Activated T-cell treated with anti-CD3 and anti-CD28 coated beads, Interleukin-2, amount 50 U/mL, for 72 hours (primary cell): ENCODE measurements around the gene STRAP. TPM values are rescaled to one million over a fixed set of nuclear protein-coding genes. Genes with fewer than 3 reads are reported as not detected.
A peak's percentile ranks its signal among the peaks of the same experiment; 100 is the strongest.
"Not testable (repeated sequence)": the region's sequence is repeated elsewhere in the genome, so short reads cannot be mapped to it uniquely, and the experiment has no call there.

Source experiments
- ATAC-seq, 2 donors: fragments of 150-1000 bp; cut with Tn5 transposase; replicated peaks in 1 of 2; 2 replicates each; pipeline ENCODE4 v1.10.0; 2021; ENCODE audit warnings: moderate library complexity in 2 of 2, mild to moderate bottlenecking in 1 of 2
- DNase-seq, 2 donors: peaks; one replicate each; pipeline ENCODE4 v3.0.0; 2021 to 2022; ENCODE audit warnings: mixed read lengths in 1 of 2
- H3K27ac Mint-ChIP-seq: one replicate; pipeline ENCODE4 v1.8.0; 2022; ENCODE audit warnings: mild to moderate bottlenecking, moderate library complexity, mixed read lengths
- H3K27me3 Mint-ChIP-seq: one replicate; pipeline ENCODE4 v1.8.0; 2022; ENCODE audit warnings: low read depth, mixed read lengths
- H3K36me3 Mint-ChIP-seq, 2 donors: one replicate each; pipeline ENCODE4 v1.8.0; 2022; ENCODE audit warnings: mixed read lengths in 2 of 2, mild to moderate bottlenecking in 1 of 2; ENCODE audit not compliant: insufficient read depth in 2 of 2
- H3K4me1 Mint-ChIP-seq: one replicate; pipeline ENCODE4 v1.8.0; 2022; ENCODE audit warnings: low read depth, mixed read lengths
- H3K4me3 Mint-ChIP-seq, 2 donors: one replicate each; pipeline ENCODE4 v1.8.0; 2022; ENCODE audit warnings: mild to moderate bottlenecking in 2 of 2, mixed read lengths in 2 of 2, moderate library complexity in 2 of 2
- H3K9me3 Mint-ChIP-seq, 2 donors: one replicate each; pipeline ENCODE4 v1.8.0; 2022; ENCODE audit warnings: mixed read lengths in 2 of 2
- total RNA-seq, 2 donors: library from RNA; stranded (reverse); gene quantifications; one replicate each; pipeline ENCODE4 v1.2.3, GENCODE V29; 2022

The STRAP gene
- total RNA-seq, 2 donors from 2014 or later = 95.6 to 104 TPM

DNA sequence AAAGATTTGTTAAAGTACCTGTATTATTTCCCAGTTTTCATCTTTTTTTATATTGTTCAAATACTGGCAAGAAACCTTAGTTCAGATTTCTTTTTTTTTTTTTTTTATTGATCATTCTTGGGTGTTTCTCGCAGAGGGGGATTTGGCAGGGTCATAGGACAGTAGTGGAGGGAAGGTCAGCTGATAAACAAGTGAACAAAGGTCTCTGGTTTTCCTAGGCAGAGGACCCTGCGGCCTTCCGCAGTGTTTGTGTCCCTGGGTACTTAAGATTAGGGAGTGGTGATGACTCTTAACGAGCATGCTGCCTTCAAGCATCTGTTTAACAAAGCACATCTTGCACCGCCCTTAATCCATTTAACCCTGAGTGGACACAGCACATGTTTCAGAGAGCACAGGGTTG lies 29.7 kb downstream of the STRAP start:
- Mint-ChIP-seq H3K4me3 (peak overlapping the region; percentile 92 to 97), H3K27ac (peak overlapping the region; percentile 98), H3K4me1 (peaks cover 24% of the 10 kb centered on the region)
- DNase-seq, H3K9me3 Mint-ChIP-seq, ATAC-seq, H3K36me3 Mint-ChIP-seq, H3K27me3 Mint-ChIP-seq: not testable (repeated sequence)

DNA sequence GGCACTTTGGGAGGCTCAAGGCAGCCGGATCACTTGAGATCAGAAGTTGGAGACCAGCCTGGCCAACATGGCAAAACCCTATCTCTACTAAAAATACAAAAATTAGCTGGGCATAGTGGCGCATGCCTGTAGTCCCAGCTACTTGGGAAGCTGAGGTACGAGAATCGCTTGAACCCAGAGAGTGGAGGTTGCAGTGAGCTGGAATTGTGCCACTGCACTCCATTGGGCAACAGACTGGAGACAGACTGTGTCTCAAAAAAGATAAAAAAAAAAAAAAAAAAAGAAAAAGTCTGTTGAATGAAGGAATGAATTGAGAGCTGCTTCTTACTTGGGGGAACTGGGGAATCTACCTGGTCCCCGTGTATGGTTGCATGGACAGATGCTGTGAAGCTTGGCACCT lies 31.9 kb downstream of the STRAP start:
- not testable (repeated sequence) for H3K27me3 Mint-ChIP-seq

DNA sequence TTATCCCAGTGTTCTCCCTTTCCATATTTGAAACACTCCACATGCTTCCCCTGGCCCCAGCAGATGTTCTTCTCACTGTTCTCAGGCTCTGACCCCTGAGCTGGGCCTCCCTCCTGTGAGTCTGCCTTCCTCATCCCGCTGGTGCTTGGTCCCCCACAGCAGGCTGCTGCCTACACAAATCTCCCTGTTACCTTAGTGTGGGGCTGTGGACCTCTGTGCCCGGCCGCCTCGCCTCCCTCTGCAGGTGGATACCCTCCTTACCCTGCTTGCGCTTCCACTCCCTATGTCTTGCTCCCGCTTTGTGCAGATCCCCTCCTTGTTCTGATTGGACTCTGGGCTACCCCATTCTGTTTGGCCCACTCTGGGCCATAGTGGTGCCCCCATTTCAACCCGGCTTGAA lies 35.9 kb downstream of the STRAP start:
- no peak overlapping the region for H3K27ac Mint-ChIP-seq
- H3K4me1 Mint-ChIP-seq = no peaks in the 10 kb centered on the region
- no peaks in the 10 kb centered on the region for H3K9me3 Mint-ChIP-seq

More for the DNA sequence above, 31.9 kb downstream of the STRAP start:
- ATAC-seq, H3K36me3 Mint-ChIP-seq, DNase-seq, H3K27ac Mint-ChIP-seq, H3K9me3 Mint-ChIP-seq, H3K4me3 Mint-ChIP-seq: not testable (repeated sequence)
- peaks cover 24% of the 10 kb centered on the region for H3K4me1 Mint-ChIP-seq

DNA sequence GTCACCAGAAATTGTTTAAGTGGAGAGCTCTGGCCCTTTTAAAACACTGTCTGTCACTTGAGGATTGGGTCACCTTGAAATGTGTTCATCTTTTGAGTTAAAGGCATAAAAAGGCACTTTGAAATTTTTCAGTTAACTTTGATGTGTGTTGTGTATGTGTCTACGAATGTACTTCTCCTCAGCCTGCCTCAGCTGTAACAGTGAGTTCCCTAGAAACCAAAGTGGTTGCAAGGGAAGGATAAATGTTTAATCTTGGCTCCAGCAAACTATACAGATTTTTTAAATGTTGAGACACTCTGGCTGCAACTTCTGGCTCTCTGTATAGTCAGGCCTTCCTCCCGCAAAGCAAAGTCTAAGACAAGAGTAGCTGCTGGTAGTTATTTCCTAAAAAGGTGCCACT lies 37.2 kb downstream of the STRAP start:
- H3K4me3 Mint-ChIP-seq = no peak overlapping the region
- ATAC-seq (no peak), DNase-seq (no peak)
- no peaks in the 10 kb centered on the region for H3K9me3 Mint-ChIP-seq
- H3K27ac Mint-ChIP-seq = no peak overlapping the region
- H3K36me3 Mint-ChIP-seq = peaks cover 0 to 4% of the 10 kb centered on the region in 2 donors
- H3K4me1 Mint-ChIP-seq = no peaks in the 10 kb centered on the region
- no peaks in the 10 kb centered on the region for H3K27me3 Mint-ChIP-seq

More for the DNA sequence above, 35.9 kb downstream of the STRAP start:
- Mint-ChIP-seq H3K36me3 (peaks cover 0 to 4% of the 10 kb centered on the region in 2 donors), H3K4me3 (no peak overlapping the region), H3K27me3 (no peaks in the 10 kb centered on the region)
- ATAC-seq (no peak), DNase-seq (no peak)

DNA sequence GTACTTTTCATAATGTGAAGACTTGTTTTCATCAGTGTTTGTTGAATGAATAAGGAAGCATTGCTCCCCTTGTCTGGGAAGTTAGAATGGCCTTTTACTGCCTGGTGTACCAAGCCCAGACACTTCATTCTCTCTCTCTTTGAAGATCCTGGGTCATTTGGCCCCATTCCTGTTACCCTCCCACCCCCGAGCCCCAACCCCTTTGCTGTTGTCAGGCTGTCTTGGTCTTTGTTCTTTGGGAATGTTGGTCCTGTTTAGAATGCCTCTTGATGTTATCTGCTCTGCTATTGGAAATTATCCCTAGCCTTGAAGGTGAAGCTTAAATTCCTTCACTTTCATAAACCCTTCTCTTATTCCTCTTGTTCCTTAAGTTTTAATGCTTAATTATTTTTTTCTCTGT lies 42.8 kb downstream of the STRAP start:
- no peaks in the 10 kb centered on the region for H3K4me1 Mint-ChIP-seq
- no peaks in the 10 kb centered on the region for H3K9me3 Mint-ChIP-seq

DNA sequence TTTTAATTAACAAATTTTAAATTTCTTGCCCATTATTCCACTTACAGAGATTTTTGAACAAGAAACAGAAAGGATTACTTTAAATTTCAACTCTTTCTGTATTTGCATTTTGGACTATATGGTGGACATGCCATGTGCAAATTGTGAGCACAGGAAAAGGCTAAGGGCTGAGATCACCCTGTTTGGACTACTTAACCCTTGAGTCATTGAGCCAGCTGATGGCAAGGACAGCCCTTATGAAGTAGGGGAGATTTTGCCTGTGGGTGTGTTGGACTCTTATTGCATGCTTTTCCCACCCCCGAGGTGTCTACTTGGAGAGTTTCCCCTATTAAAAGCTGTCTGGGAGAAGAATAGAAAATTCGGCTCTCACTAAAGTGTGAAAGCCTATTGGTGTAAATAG lies 46.2 kb downstream of the STRAP start:
- Mint-ChIP-seq H3K27me3 (no peaks in the 10 kb centered on the region), H3K36me3 (peaks cover 0 to 4% of the 10 kb centered on the region in 2 donors), H3K4me1 (no peaks in the 10 kb centered on the region), H3K4me3 (no peak overlapping the region), H3K27ac (no peak overlapping the region), H3K9me3 (no peaks in the 10 kb centered on the region)
- DNase-seq (no peak), ATAC-seq (no peak)

More for the DNA sequence above, 42.8 kb downstream of the STRAP start:
- Mint-ChIP-seq H3K27me3 (no peaks in the 10 kb centered on the region), H3K27ac (no peak overlapping the region), H3K4me3 (no peak overlapping the region), H3K36me3 (no peaks in the 10 kb centered on the region)
- DNase-seq (no peak), ATAC-seq (no peak)

DNA sequence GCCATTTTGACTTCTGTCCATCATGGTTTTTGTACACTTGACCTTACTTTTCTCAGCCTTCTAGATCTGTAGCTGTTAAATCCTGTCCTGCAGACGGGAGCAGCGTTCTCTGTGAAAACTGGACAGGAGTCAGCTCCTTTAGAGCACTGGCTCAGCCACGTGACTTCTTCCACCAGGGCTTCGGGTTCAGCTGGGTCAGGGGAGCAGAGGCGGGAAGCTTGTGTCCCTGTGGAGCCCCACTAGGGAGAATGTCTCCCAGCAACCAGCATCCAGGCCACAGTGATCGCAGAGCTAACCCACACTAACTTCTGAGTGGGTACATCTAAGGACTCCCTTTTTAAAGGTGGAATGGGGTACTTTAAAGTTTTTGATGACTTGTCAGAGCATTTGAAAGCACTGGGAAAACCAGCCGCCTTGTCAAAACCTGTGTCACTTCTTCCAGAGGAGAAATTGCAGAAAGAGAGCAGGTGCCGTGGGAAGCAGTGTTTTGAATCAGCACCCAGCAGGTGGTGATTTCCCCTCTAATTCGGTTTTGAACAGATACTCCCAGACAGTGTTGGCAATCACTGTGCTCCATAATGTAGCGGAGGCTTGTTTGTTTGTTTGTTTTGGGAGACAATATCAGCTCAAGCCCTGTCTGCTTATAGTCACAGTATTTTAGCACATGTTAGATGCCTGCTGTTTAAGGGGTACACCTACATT lies 46.8 kb downstream of the STRAP start:
- Mint-ChIP-seq H3K4me3 (no peak overlapping the region), H3K9me3 (no peaks in the 10 kb centered on the region), H3K36me3 (peaks cover 0 to 4% of the 10 kb centered on the region in 2 donors), H3K27me3 (no peaks in the 10 kb centered on the region), H3K4me1 (no peaks in the 10 kb centered on the region), H3K27ac (no peak overlapping the region)
- ATAC-seq (no peak), DNase-seq (no peak)

DNA sequence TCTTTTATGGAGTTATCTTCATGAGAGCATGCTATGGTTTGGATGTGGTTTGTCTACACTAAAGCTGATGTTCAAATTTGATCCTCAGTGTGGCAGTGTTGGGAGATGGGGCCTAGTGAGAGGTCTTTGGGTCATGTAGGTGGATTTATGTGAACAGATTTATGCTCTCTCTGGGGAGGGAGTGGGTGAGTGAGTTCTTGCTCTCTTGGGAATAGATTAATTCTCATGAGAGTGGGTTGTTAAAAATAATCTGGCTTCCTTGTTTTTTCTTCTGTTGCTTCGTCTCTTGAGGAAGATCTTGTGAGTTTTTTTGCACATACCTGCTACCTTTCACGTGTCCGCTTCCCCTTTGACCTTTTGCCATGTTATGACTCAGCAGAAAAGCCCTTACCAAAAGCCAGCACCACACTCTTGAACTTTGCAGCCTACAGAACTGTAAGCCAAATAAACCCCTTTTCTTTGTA lies 49.4 kb downstream of the STRAP start:
- no peak for ATAC-seq
- H3K4me1 Mint-ChIP-seq = no peaks in the 10 kb centered on the region
- peaks cover 0 to 4% of the 10 kb centered on the region in 2 donors for H3K36me3 Mint-ChIP-seq
- H3K27me3 Mint-ChIP-seq = no peaks in the 10 kb centered on the region
- DNase-seq = no peak
- no peak overlapping the region for H3K4me3 Mint-ChIP-seq
- no peak overlapping the region for H3K27ac Mint-ChIP-seq
- H3K9me3 Mint-ChIP-seq = no peaks in the 10 kb centered on the region

DNA sequence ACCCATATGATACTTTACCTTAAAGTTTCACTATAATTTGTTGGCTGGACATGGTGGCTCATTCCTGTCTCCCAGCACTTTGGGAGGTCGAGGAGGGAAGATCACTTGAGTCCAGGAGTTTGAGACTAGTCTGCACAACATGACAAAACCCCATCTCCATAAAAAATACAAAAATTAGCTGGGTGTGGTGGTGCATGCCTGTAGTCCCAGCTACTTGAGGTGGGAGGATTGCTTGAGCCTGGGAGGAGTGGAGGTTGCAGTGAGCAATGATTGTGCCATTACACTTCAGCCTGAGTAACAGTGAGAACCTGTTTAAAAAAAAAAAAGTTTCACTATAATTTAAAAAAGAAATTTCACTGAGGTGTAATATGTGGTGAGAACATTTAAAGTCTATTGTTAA lies 50.1 kb downstream of the STRAP start:
- Mint-ChIP-seq H3K36me3 (peaks cover 0 to 4% of the 10 kb centered on the region in 2 donors), H3K4me3 (no peak overlapping the region), H3K4me1 (no peaks in the 10 kb centered on the region), H3K27ac (no peak overlapping the region), H3K9me3 (no peaks in the 10 kb centered on the region), H3K27me3 (no peaks in the 10 kb centered on the region)
- ATAC-seq = no peak
- no peak for DNase-seq

DNA sequence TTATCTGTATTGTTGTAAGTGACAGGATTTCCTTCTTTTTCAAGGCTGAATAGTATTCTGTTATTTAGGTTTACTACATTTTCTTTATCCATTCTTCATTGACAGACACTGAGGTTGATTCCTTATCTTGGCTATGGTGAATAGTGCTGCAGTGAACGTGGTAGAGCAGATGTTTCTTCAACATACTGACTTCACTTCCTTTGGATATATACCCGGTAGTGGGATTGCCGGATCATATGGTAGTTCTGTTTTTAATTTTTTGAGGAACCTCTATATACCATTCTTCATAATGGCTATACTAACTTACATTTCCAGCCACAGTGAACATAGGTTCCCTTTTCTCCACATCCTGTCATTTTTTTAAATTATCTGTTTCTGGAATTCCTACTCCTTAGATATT lies 50.8 kb downstream of the STRAP start:
- Mint-ChIP-seq H3K4me3 (no peak overlapping the region), H3K36me3 (peaks cover 4% of the 10 kb centered on the region in 2 donors), H3K27me3 (no peaks in the 10 kb centered on the region), H3K27ac (no peak overlapping the region), H3K9me3 (no peaks in the 10 kb centered on the region), H3K4me1 (no peaks in the 10 kb centered on the region)
- ATAC-seq (no peak), DNase-seq (no peak)

DNA sequence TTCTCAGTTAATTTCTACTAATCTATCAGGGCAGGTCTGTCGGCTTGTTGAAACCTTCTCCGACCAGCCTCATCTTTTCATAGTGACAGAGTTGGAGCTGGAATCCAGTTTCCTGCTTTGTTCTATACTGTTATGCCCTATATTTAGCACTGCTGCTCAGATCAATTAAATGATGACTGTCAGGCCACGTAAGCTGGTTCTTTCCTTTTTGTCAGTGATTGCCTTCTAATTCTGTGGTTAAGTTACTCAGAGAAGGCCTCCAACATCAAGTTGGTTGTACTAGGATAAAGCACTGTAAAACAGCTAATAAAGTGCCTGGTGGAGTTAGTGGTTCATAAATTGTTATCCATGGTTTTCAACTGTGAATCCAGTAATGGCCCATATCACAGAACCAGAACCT lies 51.6 kb downstream of the STRAP start:
- Mint-ChIP-seq H3K36me3 (peaks cover 4 to 6% of the 10 kb centered on the region in 2 donors), H3K4me3 (no peak overlapping the region), H3K4me1 (no peaks in the 10 kb centered on the region), H3K27me3 (no peaks in the 10 kb centered on the region), H3K27ac (no peak overlapping the region), H3K9me3 (peaks cover 0 to under 1% of the 10 kb centered on the region in 2 donors)
- no peak for DNase-seq
- no peak for ATAC-seq

DNA sequence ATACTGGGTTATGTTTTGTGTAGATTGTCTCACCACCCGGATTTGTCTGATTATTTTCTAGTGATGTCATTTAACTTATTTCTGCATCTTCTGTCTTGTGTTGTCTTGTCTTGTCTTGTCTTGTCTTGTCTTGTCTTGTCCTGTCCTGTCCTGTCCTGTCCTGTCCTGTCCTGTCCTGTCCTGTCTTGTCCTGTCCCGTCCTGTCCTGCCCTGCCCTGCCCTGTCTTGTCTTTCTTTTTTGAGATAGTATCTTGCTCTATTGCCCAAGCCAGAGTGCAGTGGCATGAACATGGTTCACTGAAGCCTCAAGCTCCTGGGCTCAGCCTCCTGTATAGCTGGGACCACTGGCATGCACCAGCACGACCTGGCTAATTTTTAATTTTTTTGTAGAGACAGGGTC lies 54.6 kb downstream of the STRAP start:
- ATAC-seq (no peak), DNase-seq (no peak)
- Mint-ChIP-seq H3K27me3 (no peaks in the 10 kb centered on the region), H3K9me3 (peaks cover 4 to 7% of the 10 kb centered on the region in 2 donors), H3K4me1 (no peaks in the 10 kb centered on the region), H3K4me3 (no peak overlapping the region), H3K36me3 (peaks cover 11 to 12% of the 10 kb centered on the region in 2 donors), H3K27ac (no peak overlapping the region)

DNA sequence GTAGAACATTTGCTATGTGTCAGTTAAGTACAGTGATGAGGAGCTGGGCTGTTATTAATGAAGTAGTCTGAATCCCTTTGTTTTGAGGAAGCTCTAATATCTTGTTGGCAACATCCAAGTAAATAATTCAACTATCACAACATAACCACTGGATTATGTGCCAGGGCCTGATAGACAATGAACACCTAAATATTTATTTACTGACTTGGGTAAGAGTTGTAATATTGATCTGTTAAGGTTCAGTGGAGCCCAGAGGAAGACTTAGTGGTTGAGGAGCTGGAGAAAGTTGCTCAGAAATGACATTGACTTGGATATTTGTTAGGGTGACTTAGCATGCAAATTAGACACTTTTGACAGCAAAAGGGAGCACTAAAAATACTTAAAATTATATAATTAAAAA lies 55.7 kb downstream of the STRAP start:
- H3K36me3 Mint-ChIP-seq = peaks cover 11 to 14% of the 10 kb centered on the region in 2 donors
- H3K4me3 Mint-ChIP-seq = no peak overlapping the region
- H3K9me3 Mint-ChIP-seq = peaks cover 6 to 9% of the 10 kb centered on the region in 2 donors
- ATAC-seq (no peak), DNase-seq (no peak)
- H3K27ac Mint-ChIP-seq = no peak overlapping the region
- no peaks in the 10 kb centered on the region for H3K27me3 Mint-ChIP-seq
- H3K4me1 Mint-ChIP-seq = no peaks in the 10 kb centered on the region

DNA sequence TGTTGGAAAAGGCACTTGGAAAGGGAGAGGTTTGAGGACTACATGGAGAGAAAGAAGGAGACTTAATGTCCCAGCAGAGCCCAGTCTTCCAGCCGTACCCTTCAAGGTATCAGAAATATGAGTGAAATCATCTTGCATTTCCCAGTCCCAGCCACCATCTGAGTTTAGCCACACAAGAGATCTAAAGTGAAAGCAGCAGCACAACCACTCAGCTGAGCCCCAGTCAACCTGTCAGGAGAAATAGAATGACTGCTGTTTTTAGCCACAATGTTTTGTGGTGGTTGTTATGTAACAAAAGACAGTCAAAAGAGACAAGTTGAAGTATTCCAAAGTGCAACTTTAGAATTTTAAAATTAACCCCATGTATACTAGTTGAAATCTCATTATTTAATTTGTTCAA lies 56.9 kb downstream of the STRAP start:
- Mint-ChIP-seq H3K27me3 (no peaks in the 10 kb centered on the region), H3K27ac (no peak overlapping the region), H3K36me3 (peaks cover 13 to 16% of the 10 kb centered on the region in 2 donors), H3K4me3 (no peak overlapping the region), H3K4me1 (no peaks in the 10 kb centered on the region), H3K9me3 (peaks cover 6 to 9% of the 10 kb centered on the region in 2 donors)
- no peak for ATAC-seq
- DNase-seq = no peak
